Measurements from ENCODE around the gene DZIP3. TPM values are rescaled to one million over a fixed set of nuclear protein-coding genes. Genes with fewer than 3 reads are reported as not detected.

The DZIP3 gene
- total RNA-seq, 3 donors from 2014 or later (not counting 1 experiment from before 2014, with no cell fraction given), result 12.0 to 24.8 (median 20.8) TPM

- H3K9me3 ChIP-seq (ENCODE audit: control insufficient read depth, insufficient read depth, low read length), result no peaks in the 10 kb centered on the region
- H3K9me3 Mint-ChIP-seq, result peaks cover 0 to 2% of the 10 kb centered on the region in 2 donors
- ATAC-seq, result no peak
- H3K4me3 Mint-ChIP-seq, result no peak overlapping the region
- H3K36me3 Mint-ChIP-seq, result no peaks in the 10 kb centered on the region
- H3K27ac ChIP-seq (ENCODE audit: low read length), result no peak overlapping the region
- no CpG with 5 or more reads among the region's 1 CpG for WGBS (ENCODE audit: insufficient coverage)
- H3K4me1 Mint-ChIP-seq, result peaks cover 5% of the 10 kb centered on the region in 2 donors
- intact Hi-C loops (cut with micrococcal nuclease), result no loop called here
- H3K4me3 ChIP-seq (ENCODE audit: low read length), result no peak overlapping the region
- DNase-seq, result no peak
- H3K27ac Mint-ChIP-seq, result no peak overlapping the region
- no peaks in the 10 kb centered on the region for H3K27me3 ChIP-seq (ENCODE audit: control insufficient read depth, insufficient read depth, low read length)
- TF ChIP-seq CTCF (IDR thresholded peaks at IDR 0.05), result no peak
- no peaks in the 10 kb centered on the region for H3K36me3 ChIP-seq (ENCODE audit: control insufficient read depth, insufficient read depth, low read length)
- H3K4me1 ChIP-seq (ENCODE audit: control insufficient read depth, insufficient read depth, low read length), result no peaks in the 10 kb centered on the region
- H3K27me3 Mint-ChIP-seq (ENCODE audit: low read depth in 2 of 2), result peaks cover 7 to 12% of the 10 kb centered on the region in 2 donors
Observed at GRCh38 chr3:108728934-108729333, 139.4 kb downstream of the DZIP3 start.

- intact Hi-C loops (cut with micrococcal nuclease), result no loop called here
- no peak for ATAC-seq
- TF ChIP-seq CTCF (IDR thresholded peaks at IDR 0.05), result no peak
- Mint-ChIP-seq H3K4me1 (no peaks in the 10 kb centered on the region), H3K9me3 (no peaks in the 10 kb centered on the region), H3K27me3 (ENCODE audit: low read depth in 2 of 2) (peaks cover 10 to 24% of the 10 kb centered on the region in 2 donors), H3K4me3 (no peak overlapping the region), H3K27ac (no peak overlapping the region), H3K36me3 (no peaks in the 10 kb centered on the region)
- Histone ChIP-seq H3K9me3 (ENCODE audit: control insufficient read depth, insufficient read depth, low read length) (no peaks in the 10 kb centered on the region), H3K36me3 (ENCODE audit: control insufficient read depth, insufficient read depth, low read length) (no peaks in the 10 kb centered on the region), H3K27ac (ENCODE audit: low read length) (no peak overlapping the region), H3K4me1 (ENCODE audit: control insufficient read depth, insufficient read depth, low read length) (no peaks in the 10 kb centered on the region), H3K27me3 (ENCODE audit: control insufficient read depth, insufficient read depth, low read length) (no peaks in the 10 kb centered on the region), H3K4me3 (ENCODE audit: low read length) (no peak overlapping the region)
- DNase-seq, result no peak
- 90% methylated on average over 5 of the region's 6 CpGs for WGBS (ENCODE audit: insufficient coverage)
Observed at GRCh38 chr3:108736821-108737220, 147.3 kb downstream of the DZIP3 start.

GRCh38 chr3:108742929-108743328 lies 153.4 kb downstream of the DZIP3 start:
- H3K27ac Mint-ChIP-seq, result no peak overlapping the region
- Histone ChIP-seq H3K27ac (ENCODE audit: low read length) (no peak overlapping the region), H3K9me3 (ENCODE audit: control insufficient read depth, insufficient read depth, low read length) (no peaks in the 10 kb centered on the region), H3K4me3 (ENCODE audit: low read length) (no peak overlapping the region), H3K27me3 (ENCODE audit: control insufficient read depth, insufficient read depth, low read length) (no peaks in the 10 kb centered on the region), H3K4me1 (ENCODE audit: control insufficient read depth, insufficient read depth, low read length) (no peaks in the 10 kb centered on the region), H3K36me3 (ENCODE audit: control insufficient read depth, insufficient read depth, low read length) (no peaks in the 10 kb centered on the region)
- no peak for TF ChIP-seq CTCF (IDR thresholded peaks at IDR 0.05)
- no peak for ATAC-seq
- intact Hi-C loops (cut with micrococcal nuclease), result no loop called here
- H3K36me3 Mint-ChIP-seq, result no peaks in the 10 kb centered on the region
- no peaks in the 10 kb centered on the region for H3K27me3 Mint-ChIP-seq (ENCODE audit: low read depth in 2 of 2)
- no peak for DNase-seq
- 63% methylated on average over 1 of the region's 1 CpG for WGBS (ENCODE audit: insufficient coverage)
- peaks cover 0 to 2% of the 10 kb centered on the region in 2 donors for H3K9me3 Mint-ChIP-seq
- H3K4me3 Mint-ChIP-seq, result no peak overlapping the region
- H3K4me1 Mint-ChIP-seq, result no peaks in the 10 kb centered on the region

Other genes starting within 250 kb of the DZIP3 start
- gene MYH15, start 79.1 kb upstream of the DZIP3 start, total RNA-seq, result under 1 TPM in 1 of 3 donors, not detected in 2; 0.05 TPM
- gene CIP2A, start 284 bp upstream of the DZIP3 start, total RNA-seq, result 1 to 10 TPM; 3.6 to 8.5 (median 3.6) TPM
- gene RETNLB, start 167.7 kb downstream of the DZIP3 start, total RNA-seq, result not detected
- gene TRAT1, start 233.1 kb downstream of the DZIP3 start, total RNA-seq, result 1 to 10 TPM; 1.6 to 9.1 (median 2.4) TPM

Data from natural killer cell (primary cell).